ENCODE results near the gene CLRN1. TPM values are rescaled to one million over a fixed set of nuclear protein-coding genes. Genes with fewer than 3 reads are reported as not detected.

The CLRN1 gene
- total and polyA plus RNA-seq, 9 of the 15 experiments (the other 6 are each of a cell fraction or from before 2014, with no cell fraction given): not detected

GRCh38 chr3:150906461-150906860 is 66.1 kb downstream of the CLRN1 start:
- no peak overlapping the region for H3K4me3 ChIP-seq
- ChIA-PET POLR2A (no interaction called here), CTCF (ENCODE audit: low intra/inter-chr PET ratio) (interaction anchor here (1.2 kb wide), 1 partner anchor 119 kb away, joined by 5 read pairs; no protein-coding TSS in a partner anchor)
- in situ Hi-C loops (cut with MboI) (no loop called here), intact Hi-C loops (cut with micrococcal nuclease) (no loop called here)
- BruUV-seq (replicated peaks): no TSS peak
- H3K9ac ChIP-seq (ENCODE audit: insufficient read depth in 1 of 2, low read depth in 2 of 2, low read length in 2 of 2): no peak overlapping the region
- H3K4me1 ChIP-seq (replicated peaks in 1 of 2; ENCODE audit: control insufficient read depth in 2 of 2, insufficient read depth in 2 of 2, low read length in 2 of 2): no peaks in the 10 kb centered on the region
- no peak overlapping the region for H3K4me2 ChIP-seq (ENCODE audit: insufficient read depth, low read length)
- H3K9me3 ChIP-seq (replicated peaks; ENCODE audit: control insufficient read depth, insufficient read depth, low read depth, low read length): no peaks in the 10 kb centered on the region
- no peaks in the 10 kb centered on the region for H3K9me1 ChIP-seq (ENCODE audit: control insufficient read depth, insufficient read depth, low read length)
- H3K27ac ChIP-seq (ENCODE audit: extremely low read depth, low read depth, low read length): no peak overlapping the region
- ATAC-seq: no peak
- no peaks in the 10 kb centered on the region for H3K36me3 ChIP-seq (ENCODE audit: control insufficient read depth, insufficient read depth, low read length)
- H3K79me2 ChIP-seq (ENCODE audit: control insufficient read depth, insufficient read depth, low read length): no peaks in the 10 kb centered on the region
- no peaks in the 10 kb centered on the region for H4K20me1 ChIP-seq (replicated peaks; ENCODE audit: control insufficient read depth, insufficient read depth, low read length)
- FAIRE-seq: no peak
- H3K27me3 ChIP-seq (ENCODE audit: control insufficient read depth in 2 of 2, insufficient read depth in 2 of 2, low read length in 2 of 2): peaks cover 4 to 19% of the 10 kb centered on the region in 2 experiments; a peak in 4 of 5 replicates
- WGBS (ENCODE audit: insufficient coverage, low coverage, missing lambda C conversion rate): 0% methylated on average over 1 of the region's 1 CpG
- no peak for DNase-seq (ENCODE audit: extremely low read depth in 1 of 4, low spot score in 3 of 4)
- no peak overlapping the region for H2AFZ ChIP-seq (ENCODE audit: low read depth, low read length)
- TF ChIP-seq JUNB (CRISPR knock-in tag; conservative IDR thresholded peaks at IDR 0.05) (no peak), ZNF282 (CRISPR knock-in tag; IDR thresholded peaks at IDR 0.05) (no peak), ZNF253 (CRISPR knock-in tag; conservative IDR thresholded peaks at IDR 0.05) (no peak), MCM7 (IDR thresholded peaks at IDR 0.05) (no peak), SMARCE1 (IDR thresholded peaks at IDR 0.05) (no peak), HDGF (IDR thresholded peaks at IDR 0.05) (no peak), ZNF280A (IDR thresholded peaks at IDR 0.05; ENCODE audit: low read depth, partially characterized antibody) (no peak), NR3C1 (CRISPR knock-in tag; IDR thresholded peaks at IDR 0.05) (no peak), CTCF (IDR thresholded peaks at IDR 0.05 in 2 of 3, conservative IDR thresholded peaks at IDR 0.05 in 1 of 3; ENCODE audit: insufficient read depth in 2 of 3, low read depth in 1 of 3, low read length in 3 of 3) (no peak), U2AF2 (optimal IDR thresholded peaks at IDR 0.05; ENCODE audit: low read depth, low read length) (no peak), ZFP1 (CRISPR knock-in tag; IDR thresholded peaks at IDR 0.05) (no peak), GABPA (tag; conservative IDR thresholded peaks at IDR 0.05; ENCODE audit: low read depth) (no peak), TEAD2 (tag; IDR thresholded peaks at IDR 0.05) (no peak), MAFG (tag; conservative IDR thresholded peaks at IDR 0.05) (no peak), CHD1 (IDR thresholded peaks at IDR 0.05; ENCODE audit: low read length) (no peak), THRA (IDR thresholded peaks at IDR 0.05) (no peak), NELFE (IDR thresholded peaks at IDR 0.05; ENCODE audit: insufficient read depth, insufficient read length) (no peak), CTCFL (IDR thresholded peaks at IDR 0.05; ENCODE audit: borderline replicate concordance, insufficient read depth, low read depth, low read length, poor library complexity, severe bottlenecking) (no peak)

All from K562 (cell line).